K562 (cell line): Measurements from ENCODE around the gene PHF21A. TPM values are rescaled to one million over a fixed set of nuclear protein-coding genes. Genes with fewer than 3 reads are reported as not detected.

Source experiments
- ATF1 ChIP-seq, 2 experiments: fragments of 450-650 bp in 1 of 2; IDR thresholded peaks; 2 replicates each; pipeline ENCODE4 v1.6.1; 2016; ENCODE audit warnings: missing compliant biosample characterization in 1 of 2, missing genetic modification characterization in 1 of 2
- CCNT2 ChIP-seq: IDR thresholded peaks from 2 replicates; pipeline ENCODE4 v1.6.1; 2011; ENCODE audit warnings: borderline replicate concordance, low read depth, mild to moderate bottlenecking, moderate library complexity, mixed read lengths, low read length; ENCODE audit not compliant: insufficient read length; ENCODE audit errors: extremely low read depth
- CHD2 ChIP-seq: IDR thresholded peaks from 2 replicates; pipeline ENCODE4 v1.6.1; 2011; ENCODE audit warnings: low read depth, low read length
- DACH1 ChIP-seq: fragments of 450-650 bp; IDR thresholded peaks from 2 replicates; pipeline ENCODE4 v1.6.1; 2018; ENCODE audit not compliant: partially characterized antibody
- MYNN ChIP-seq, 2 experiments: sonication (generic); formaldehyde crosslinking in 1 of 2; IDR thresholded peaks; 2 replicates each; pipeline versions ENCODE4 v1.5.0 to v1.6.1; 2016 to 2020; ENCODE audit warnings: antibody characterized with exemption in 1 of 2, missing genetic modification reagents in 1 of 2
- NFXL1 ChIP-seq: fragments of 450-650 bp; formaldehyde crosslinking; IDR thresholded peaks from 2 replicates; pipeline ENCODE4 v1.4.0; 2021; ENCODE audit warnings: mild to moderate bottlenecking
- POLR2G ChIP-seq: fragments of 200-400 bp; formaldehyde crosslinking; IDR thresholded peaks from 2 replicates; pipeline ENCODE4 v1.6.1; 2017; ENCODE audit warnings: low read depth, mild to moderate bottlenecking, antibody characterized with exemption, low read length, moderate library complexity
- PURB ChIP-seq: sonication (generic); formaldehyde crosslinking; IDR thresholded peaks from 2 replicates; pipeline ENCODE4 v1.9.0; 2021; ENCODE audit warnings: low read depth, mild to moderate bottlenecking, missing genetic modification reagents
- RBM39 ChIP-seq: fragments of 200-400 bp; formaldehyde crosslinking; optimal IDR thresholded peaks from 2 replicates; pipeline ENCODE3; 2018; ENCODE audit warnings: low read depth, low read length
- SMAD1 ChIP-seq: fragments of 150-350 bp; IDR thresholded peaks from 2 replicates; pipeline ENCODE4 v1.6.1; 2014; ENCODE audit warnings: low read length, low read depth; ENCODE audit not compliant: partially characterized antibody
- TAF15 ChIP-seq: fragments of 200-400 bp; formaldehyde crosslinking; IDR thresholded peaks from 2 replicates; pipeline ENCODE4 v1.6.1; 2017; ENCODE audit warnings: mild to moderate bottlenecking, low read depth, low read length, moderate library complexity
- ZSCAN29 ChIP-seq: fragments of 450-650 bp; IDR thresholded peaks from 2 replicates; pipeline ENCODE4 v1.6.1; 2017
- polyA plus RNA-seq, 8 experiments: library from polyadenylated mRNA; depleted of rRNA in 4 of 8; stranded (reverse) in 5 of 8; unstranded in 3 of 8; fragments of >200 nt; fragmentation: Nextera tagmentation in 2 of 8; fragmentation: Illumina TruSeq in 1 of 8; extraction: Ambion mirVana in 2 of 8; extraction: Trizol in 1 of 8; gene quantifications; 2 replicates each; pipeline versions ENCODE4 v1.2.1 to v1.2.3, GENCODE V29; 2011 to 2014; ENCODE audit warnings: inconsistent platforms in 1 of 8, missing spikeins in 1 of 8
- total RNA-seq, 7 experiments: library from RNA; depleted of rRNA in 6 of 7; stranded (reverse); fragments of >200 nt in 6 of 7; fragmentation: Illumina TruSeq in 2 of 7; extraction: Trizol in 2 of 7; gene quantifications; 2 replicates each; pipeline versions ENCODE4 v1.2.1 to v1.2.3, GENCODE V29; 2011 to 2021; ENCODE audit warnings: low replicate concordance in 1 of 7
- TF ChIP-seq, protein P1 (sequence below): fragments of 450-650 bp; IDR thresholded peaks from 2 replicates; pipeline ENCODE4 v1.6.1; 2016; ENCODE audit warnings: mild to moderate bottlenecking
- TF ChIP-seq, protein P2 (sequence below): sonication (generic); formaldehyde crosslinking; IDR thresholded peaks from 2 replicates; pipeline ENCODE4 v1.8.1; 2023; ENCODE audit warnings: mild to moderate bottlenecking, missing genetic modification reagents
- TF ChIP-seq, protein P3 (sequence below): sonication (generic); formaldehyde crosslinking; IDR thresholded peaks from 2 replicates; pipeline ENCODE4 v1.8.1; 2023; ENCODE audit warnings: mild to moderate bottlenecking, missing genetic modification reagents
- TF ChIP-seq, protein P4 (sequence below), 2 experiments: fragments of 450-650 bp; conservative IDR thresholded peaks; 2 replicates each; pipeline ENCODE4 v1.6.1; 2017; ENCODE audit warnings: mild to moderate bottlenecking in 2 of 2, moderate library complexity in 2 of 2
- TF ChIP-seq, protein P5 (sequence below): fragments of 450-650 bp; IDR thresholded peaks from 2 replicates; pipeline ENCODE4 v1.6.1; 2016; ENCODE audit warnings: missing biosample characterization, missing genetic modification characterization

PHF21A gene
- total and polyA plus RNA-seq, 9 of the 15 experiments (the other 6 are each of a cell fraction or from before 2014, with no cell fraction given): 1.5 to 32.4 (median 10.7) TPM

DNA sequence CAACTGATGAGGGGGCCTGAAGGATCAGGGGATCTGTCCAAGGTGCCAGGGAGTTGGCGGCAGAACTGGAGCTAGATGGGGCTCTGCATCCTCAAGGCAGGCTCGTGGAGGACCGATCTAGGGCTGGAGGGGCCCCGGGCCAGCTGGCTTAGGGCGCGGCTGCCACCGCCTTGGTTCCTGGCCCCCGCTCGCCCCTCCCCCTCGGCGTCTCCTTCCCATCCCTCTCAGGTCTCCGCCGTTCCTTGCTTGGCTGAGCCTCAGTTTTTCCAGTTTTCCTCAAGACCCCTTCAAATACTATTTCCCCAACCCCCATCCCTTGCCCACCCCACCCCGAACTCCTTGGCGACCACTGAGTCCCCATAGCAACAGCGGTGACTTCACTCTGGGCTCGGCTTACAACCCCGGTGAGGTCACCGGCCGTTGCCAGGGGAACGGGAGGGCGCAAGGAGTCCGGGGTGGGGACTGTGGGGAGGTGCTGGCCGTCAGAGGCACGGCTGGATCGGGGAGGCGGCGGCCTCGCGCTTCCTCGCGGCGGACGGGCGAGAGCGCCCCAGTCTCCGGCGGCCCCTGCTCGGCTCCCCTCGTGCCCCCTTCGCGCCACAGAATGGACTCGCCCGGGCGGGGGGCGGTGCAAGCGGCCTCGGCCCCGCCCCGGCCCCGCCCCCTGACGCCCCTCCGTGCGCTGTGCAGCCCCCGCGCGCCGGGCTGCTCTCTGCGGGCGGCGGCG lies 221.6 kb downstream of the PHF21A start (continued):
- TF ChIP-seq NFXL1 (CRISPR knock-in tag): no peak
- TF ChIP-seq, protein P1, sequence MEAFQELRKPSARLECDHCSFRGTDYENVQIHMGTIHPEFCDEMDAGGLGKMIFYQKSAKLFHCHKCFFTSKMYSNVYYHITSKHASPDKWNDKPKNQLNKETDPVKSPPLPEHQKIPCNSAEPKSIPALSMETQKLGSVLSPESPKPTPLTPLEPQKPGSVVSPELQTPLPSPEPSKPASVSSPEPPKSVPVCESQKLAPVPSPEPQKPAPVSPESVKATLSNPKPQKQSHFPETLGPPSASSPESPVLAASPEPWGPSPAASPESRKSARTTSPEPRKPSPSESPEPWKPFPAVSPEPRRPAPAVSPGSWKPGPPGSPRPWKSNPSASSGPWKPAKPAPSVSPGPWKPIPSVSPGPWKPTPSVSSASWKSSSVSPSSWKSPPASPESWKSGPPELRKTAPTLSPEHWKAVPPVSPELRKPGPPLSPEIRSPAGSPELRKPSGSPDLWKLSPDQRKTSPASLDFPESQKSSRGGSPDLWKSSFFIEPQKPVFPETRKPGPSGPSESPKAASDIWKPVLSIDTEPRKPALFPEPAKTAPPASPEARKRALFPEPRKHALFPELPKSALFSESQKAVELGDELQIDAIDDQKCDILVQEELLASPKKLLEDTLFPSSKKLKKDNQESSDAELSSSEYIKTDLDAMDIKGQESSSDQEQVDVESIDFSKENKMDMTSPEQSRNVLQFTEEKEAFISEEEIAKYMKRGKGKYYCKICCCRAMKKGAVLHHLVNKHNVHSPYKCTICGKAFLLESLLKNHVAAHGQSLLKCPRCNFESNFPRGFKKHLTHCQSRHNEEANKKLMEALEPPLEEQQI: no peak
- TF ChIP-seq, protein P2, sequence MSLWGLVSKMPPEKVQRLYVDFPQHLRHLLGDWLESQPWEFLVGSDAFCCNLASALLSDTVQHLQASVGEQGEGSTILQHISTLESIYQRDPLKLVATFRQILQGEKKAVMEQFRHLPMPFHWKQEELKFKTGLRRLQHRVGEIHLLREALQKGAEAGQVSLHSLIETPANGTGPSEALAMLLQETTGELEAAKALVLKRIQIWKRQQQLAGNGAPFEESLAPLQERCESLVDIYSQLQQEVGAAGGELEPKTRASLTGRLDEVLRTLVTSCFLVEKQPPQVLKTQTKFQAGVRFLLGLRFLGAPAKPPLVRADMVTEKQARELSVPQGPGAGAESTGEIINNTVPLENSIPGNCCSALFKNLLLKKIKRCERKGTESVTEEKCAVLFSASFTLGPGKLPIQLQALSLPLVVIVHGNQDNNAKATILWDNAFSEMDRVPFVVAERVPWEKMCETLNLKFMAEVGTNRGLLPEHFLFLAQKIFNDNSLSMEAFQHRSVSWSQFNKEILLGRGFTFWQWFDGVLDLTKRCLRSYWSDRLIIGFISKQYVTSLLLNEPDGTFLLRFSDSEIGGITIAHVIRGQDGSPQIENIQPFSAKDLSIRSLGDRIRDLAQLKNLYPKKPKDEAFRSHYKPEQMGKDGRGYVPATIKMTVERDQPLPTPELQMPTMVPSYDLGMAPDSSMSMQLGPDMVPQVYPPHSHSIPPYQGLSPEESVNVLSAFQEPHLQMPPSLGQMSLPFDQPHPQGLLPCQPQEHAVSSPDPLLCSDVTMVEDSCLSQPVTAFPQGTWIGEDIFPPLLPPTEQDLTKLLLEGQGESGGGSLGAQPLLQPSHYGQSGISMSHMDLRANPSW (CRISPR knock-in tag): no peak
- TF ChIP-seq, protein P3, sequence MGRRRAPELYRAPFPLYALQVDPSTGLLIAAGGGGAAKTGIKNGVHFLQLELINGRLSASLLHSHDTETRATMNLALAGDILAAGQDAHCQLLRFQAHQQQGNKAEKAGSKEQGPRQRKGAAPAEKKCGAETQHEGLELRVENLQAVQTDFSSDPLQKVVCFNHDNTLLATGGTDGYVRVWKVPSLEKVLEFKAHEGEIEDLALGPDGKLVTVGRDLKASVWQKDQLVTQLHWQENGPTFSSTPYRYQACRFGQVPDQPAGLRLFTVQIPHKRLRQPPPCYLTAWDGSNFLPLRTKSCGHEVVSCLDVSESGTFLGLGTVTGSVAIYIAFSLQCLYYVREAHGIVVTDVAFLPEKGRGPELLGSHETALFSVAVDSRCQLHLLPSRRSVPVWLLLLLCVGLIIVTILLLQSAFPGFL: no peak
- peak; percentile 91 for TF ChIP-seq MYNN (IDR thresholded peaks at IDR 0.05)
- TF ChIP-seq MYNN (CRISPR knock-in tag; IDR thresholded peaks at IDR 0.05): no peak
- no peak for TF ChIP-seq TAF15
- peak; percentile 66 for TF ChIP-seq CCNT2
- TF ChIP-seq DACH1: peak; percentile 25
- TF ChIP-seq POLR2G: peak; percentile 41; the same call in 1 of the 2 replicates
- TF ChIP-seq SMAD1: no peak
- no peak for TF ChIP-seq ZSCAN29
- no peak for TF ChIP-seq ATF1 (CRISPR knock-in tag; IDR thresholded peaks at IDR 0.05)
- TF ChIP-seq ATF1 (tag; IDR thresholded peaks at IDR 0.05): peak; percentile 84
- TF ChIP-seq CHD2: no peak
- TF ChIP-seq, protein P4, sequence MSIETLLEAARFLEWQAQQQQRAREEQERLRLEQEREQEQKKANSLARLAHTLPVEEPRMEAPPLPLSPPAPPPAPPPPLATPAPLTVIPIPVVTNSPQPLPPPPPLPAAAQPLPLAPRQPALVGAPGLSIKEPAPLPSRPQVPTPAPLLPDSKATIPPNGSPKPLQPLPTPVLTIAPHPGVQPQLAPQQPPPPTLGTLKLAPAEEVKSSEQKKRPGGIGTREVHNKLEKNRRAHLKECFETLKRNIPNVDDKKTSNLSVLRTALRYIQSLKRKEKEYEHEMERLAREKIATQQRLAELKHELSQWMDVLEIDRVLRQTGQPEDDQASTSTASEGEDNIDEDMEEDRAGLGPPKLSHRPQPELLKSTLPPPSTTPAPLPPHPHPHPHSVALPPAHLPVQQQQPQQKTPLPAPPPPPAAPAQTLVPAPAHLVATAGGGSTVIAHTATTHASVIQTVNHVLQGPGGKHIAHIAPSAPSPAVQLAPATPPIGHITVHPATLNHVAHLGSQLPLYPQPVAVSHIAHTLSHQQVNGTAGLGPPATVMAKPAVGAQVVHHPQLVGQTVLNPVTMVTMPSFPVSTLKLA (conservative IDR thresholded peaks at IDR 0.05): no peak; a peak in 1 of 4 replicates
- no peak for TF ChIP-seq PURB (CRISPR knock-in tag)
- TF ChIP-seq RBM39: no peak
- TF ChIP-seq, protein P5, sequence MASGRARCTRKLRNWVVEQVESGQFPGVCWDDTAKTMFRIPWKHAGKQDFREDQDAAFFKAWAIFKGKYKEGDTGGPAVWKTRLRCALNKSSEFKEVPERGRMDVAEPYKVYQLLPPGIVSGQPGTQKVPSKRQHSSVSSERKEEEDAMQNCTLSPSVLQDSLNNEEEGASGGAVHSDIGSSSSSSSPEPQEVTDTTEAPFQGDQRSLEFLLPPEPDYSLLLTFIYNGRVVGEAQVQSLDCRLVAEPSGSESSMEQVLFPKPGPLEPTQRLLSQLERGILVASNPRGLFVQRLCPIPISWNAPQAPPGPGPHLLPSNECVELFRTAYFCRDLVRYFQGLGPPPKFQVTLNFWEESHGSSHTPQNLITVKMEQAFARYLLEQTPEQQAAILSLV (tag): no peak
